Measurements from ENCODE around the gene CDPF1. TPM values are rescaled to one million over a fixed set of nuclear protein-coding genes. Genes with fewer than 3 reads are reported as not detected.

The CDPF1 gene
- total RNA-seq, 1 donor from 2014 or later = 22.1 TPM

GRCh38 chr22:46295277-46295971, 45.3 kb upstream of the CDPF1 start:
- H3K4me3 ChIP-seq = peak overlapping the region; percentile 60 to 66
- TF ChIP-seq POLR2A (IDR thresholded peaks at IDR 0.05) (no peak), CTCF (IDR thresholded peaks at IDR 0.05) (no peak), POLR2AphosphoS5 (IDR thresholded peaks at IDR 0.05; ENCODE audit: insufficient read depth in 1 of 2, low read depth in 1 of 2) (no peak)
- intact Hi-C loops (cut with DNase I) = loop anchor here (5.0 to 10.0 kb wide), 2 partner anchors 173 to 301 kb away; no protein-coding TSS in a partner anchor

DNA sequence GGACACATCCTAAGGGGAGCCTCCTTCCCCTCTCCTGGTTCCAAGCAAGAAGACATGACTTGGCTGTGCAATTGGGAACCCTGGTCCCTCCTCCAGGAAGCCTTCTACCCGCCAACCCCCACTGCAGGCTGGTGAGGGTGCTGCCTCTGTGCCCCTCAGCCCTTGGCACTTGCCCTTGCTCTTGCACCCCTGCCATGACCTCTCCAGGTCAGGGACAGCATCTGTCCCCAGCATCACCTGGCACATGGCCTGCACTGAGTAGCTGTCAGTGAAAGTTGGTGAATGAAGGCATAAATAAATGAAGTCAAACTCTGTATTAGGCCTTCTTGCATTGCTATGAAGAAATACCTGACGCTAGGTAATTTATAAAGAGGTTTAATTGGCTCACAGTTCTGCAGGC, 44.7 kb upstream of the CDPF1 start:
- Histone ChIP-seq H3K4me3 (no peak overlapping the region), H3K4me1 (peaks cover 20% of the 10 kb centered on the region), H3K27me3 (no peaks in the 10 kb centered on the region), H3K36me3 (peaks cover 0 to 17% of the 10 kb centered on the region in 2 donors), H3K27ac (no peak overlapping the region), H3K9me3 (no peaks in the 10 kb centered on the region)
- DNase-seq (ENCODE audit: extremely low spot score in 2 of 2) = no peak
- TF ChIP-seq POLR2A (IDR thresholded peaks at IDR 0.05) = no peak
- intact Hi-C loops (cut with DNase I) = loop anchor here (5.0 to 10.0 kb wide), 2 partner anchors 172 to 300 kb away; no protein-coding TSS in a partner anchor

More at GRCh38 chr22:46295277-46295971, 45.3 kb upstream of the CDPF1 start:
- H3K4me1 ChIP-seq = peaks cover 20% of the 10 kb centered on the region
- H3K9me3 ChIP-seq = no peaks in the 10 kb centered on the region
- peak overlapping the region; percentile 93 for H3K27ac ChIP-seq
- peaks cover 0 to 17% of the 10 kb centered on the region in 2 donors for H3K36me3 ChIP-seq
- no peak for DNase-seq (ENCODE audit: extremely low spot score in 2 of 2)
- no peaks in the 10 kb centered on the region for H3K27me3 ChIP-seq

DNA sequence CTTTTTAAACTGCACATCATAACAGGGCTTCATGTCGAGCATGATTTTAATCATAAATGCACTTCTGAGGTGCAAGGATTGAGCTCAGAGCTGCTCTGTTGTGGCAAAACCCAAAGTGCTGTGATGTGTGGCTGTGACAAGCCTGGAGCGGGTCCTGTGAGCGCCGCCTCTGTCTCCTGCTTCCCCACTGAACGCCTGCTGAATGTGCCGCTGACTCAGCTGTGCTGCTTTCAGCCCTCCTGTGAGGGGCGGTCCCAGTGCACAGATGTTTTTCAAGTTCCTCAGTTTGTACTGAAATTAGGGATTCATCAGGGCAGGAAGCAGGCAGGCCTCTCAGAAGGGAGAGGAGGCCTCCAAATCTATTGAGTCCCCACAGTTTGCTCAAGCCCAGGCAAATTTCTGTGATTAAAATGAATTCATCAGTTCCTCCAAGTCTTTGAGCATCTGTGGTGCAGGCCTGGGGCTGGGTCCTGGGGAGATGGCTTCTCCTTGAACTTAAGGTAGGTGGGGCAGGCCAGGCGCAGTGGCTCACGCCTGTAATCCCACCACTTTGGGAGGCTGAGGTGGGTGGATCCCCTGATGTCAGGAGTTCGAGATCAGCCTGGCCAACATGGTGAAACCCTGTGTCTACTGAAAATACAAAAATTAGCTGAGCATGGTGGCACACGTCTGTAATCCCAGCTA, 43.6 kb upstream of the CDPF1 start:
- peaks cover 20% of the 10 kb centered on the region for H3K4me1 ChIP-seq
- TF ChIP-seq POLR2A (IDR thresholded peaks at IDR 0.05) (no peak), POLR2AphosphoS5 (IDR thresholded peaks at IDR 0.05; ENCODE audit: insufficient read depth in 1 of 2, low read depth in 1 of 2) (peak in 1 of 2 donors; percentile 14)
- no peak for DNase-seq (ENCODE audit: extremely low spot score in 2 of 2)
- no peaks in the 10 kb centered on the region for H3K9me3 ChIP-seq
- H3K27ac ChIP-seq = no peak overlapping the region
- peaks cover 0 to 17% of the 10 kb centered on the region in 2 donors for H3K36me3 ChIP-seq
- intact Hi-C loops (cut with DNase I) = loop anchor here (10.0 kb wide), 1 partner anchor 299 kb away; no protein-coding TSS in a partner anchor
- H3K4me3 ChIP-seq = no peak overlapping the region
- H3K27me3 ChIP-seq = no peaks in the 10 kb centered on the region

DNA sequence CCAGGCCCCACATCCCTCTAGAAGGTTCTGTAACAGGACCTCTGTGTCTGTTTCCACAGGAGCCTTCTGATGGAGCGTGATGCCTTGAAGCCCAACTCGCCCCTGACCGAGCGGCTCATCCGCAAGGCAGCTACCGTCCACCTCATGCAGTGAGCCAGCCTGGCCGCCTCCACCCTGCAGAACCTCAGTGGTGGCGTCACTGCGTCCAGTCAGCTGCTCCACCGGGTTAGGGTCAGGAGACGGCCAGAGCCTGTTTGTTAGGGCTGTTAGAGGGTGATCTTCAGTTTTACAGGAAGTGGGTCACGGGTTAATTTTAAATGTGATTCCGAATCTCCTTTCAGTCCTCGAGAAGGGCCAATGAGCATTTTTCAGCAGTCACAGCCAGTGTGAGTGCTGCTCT, 42.6 kb upstream of the CDPF1 start:
- Histone ChIP-seq H3K27me3 (no peaks in the 10 kb centered on the region), H3K9me3 (no peaks in the 10 kb centered on the region), H3K4me3 (no peak overlapping the region), H3K36me3 (peaks cover 0 to 17% of the 10 kb centered on the region in 2 donors), H3K27ac (no peak overlapping the region), H3K4me1 (peaks cover 20% of the 10 kb centered on the region)
- intact Hi-C loops (cut with DNase I) = loop anchor here (10.0 kb wide), 1 partner anchor 298 kb away; no protein-coding TSS in a partner anchor
- TF ChIP-seq POLR2A (IDR thresholded peaks at IDR 0.05) = no peak
- TF ChIP-seq CTCF (IDR thresholded peaks at IDR 0.05) = no peak
- TF ChIP-seq POLR2AphosphoS5 (IDR thresholded peaks at IDR 0.05; ENCODE audit: insufficient read depth in 1 of 2, low read depth in 1 of 2) = no peak
- no peak for DNase-seq (ENCODE audit: extremely low spot score in 2 of 2)

GRCh38 chr22:46292173-46292572, 42.1 kb upstream of the CDPF1 start:
- DNase-seq (ENCODE audit: extremely low spot score in 2 of 2) = no peak
- Histone ChIP-seq H3K4me3 (no peak overlapping the region), H3K36me3 (peaks cover 0 to 17% of the 10 kb centered on the region in 2 donors), H3K27ac (no peak overlapping the region), H3K9me3 (no peaks in the 10 kb centered on the region), H3K27me3 (no peaks in the 10 kb centered on the region), H3K4me1 (peaks cover 15% of the 10 kb centered on the region)
- intact Hi-C loops (cut with DNase I) = loop anchor here (10.0 kb wide), 1 partner anchor 297 kb away; no protein-coding TSS in a partner anchor
- no peak for TF ChIP-seq POLR2AphosphoS5 (IDR thresholded peaks at IDR 0.05; ENCODE audit: insufficient read depth in 1 of 2, low read depth in 1 of 2)
- TF ChIP-seq CTCF (IDR thresholded peaks at IDR 0.05) = no peak
- TF ChIP-seq POLR2A (IDR thresholded peaks at IDR 0.05) = no peak
